ENCODE data around the gene PEF1. TPM values are rescaled to one million over a fixed set of nuclear protein-coding genes. Genes with fewer than 3 reads are reported as not detected.

PEF1 gene
- total RNA-seq, 1 experiment from 2014 or later, result 40.3 TPM

GRCh38 chr1:31591425-31592093 lies 53.1 kb downstream of the PEF1 start:
- Mint-ChIP-seq H3K27ac (no peak overlapping the region), H3K27me3 (ENCODE audit: low read depth) (peaks cover 34% of the 10 kb centered on the region), H3K9me3 (no peaks in the 10 kb centered on the region), H3K4me3 (no peak overlapping the region; a peak in 1 of 5 replicates), H3K4me1 (peaks cover 21 to 22% of the 10 kb centered on the region in 2 experiments), H3K36me3 (ENCODE audit: insufficient read depth in 1 of 3, low read depth in 3 of 3) (no peaks in the 10 kb centered on the region; a peak in 1 of 7 replicates)
- Histone ChIP-seq H3K23me2 (ENCODE audit: insufficient read length, low read depth, low read length, poor library complexity, severe bottlenecking) (no peaks in the 10 kb centered on the region), H4K5ac (ENCODE audit: insufficient read length, low read depth, low read length) (no peak overlapping the region), H3K18ac (ENCODE audit: insufficient read length, low read depth, low read length) (no peak overlapping the region), H2BK15ac (ENCODE audit: low read depth, low read length) (no peak overlapping the region), H3K14ac (ENCODE audit: insufficient read depth, low read length) (no peak overlapping the region), H3K56ac (ENCODE audit: insufficient read length, low read depth, low read length) (no peak overlapping the region), H2BK5ac (ENCODE audit: insufficient read length, low read length) (no peak overlapping the region), H3K27ac (ENCODE audit: insufficient read length, low read depth, low read length) (no peak overlapping the region), H4K20me1 (ENCODE audit: control insufficient read depth, insufficient read depth, insufficient read length) (no peaks in the 10 kb centered on the region), H3K4me1 (ENCODE audit: insufficient read depth, low read length) (no peaks in the 10 kb centered on the region), H3K4me2 (ENCODE audit: insufficient read depth, insufficient read length, low read length) (no peak overlapping the region), H3K9ac (ENCODE audit: extremely low read depth, insufficient read length, low read length) (no peak overlapping the region), H2BK12ac (ENCODE audit: insufficient read length, low read depth, low read length) (no peak overlapping the region), H4K8ac (replicated peaks; ENCODE audit: insufficient read length, low read depth, low read length) (no peak overlapping the region), H2AFZ (ENCODE audit: low read length) (no peak overlapping the region), H3K79me1 (ENCODE audit: insufficient read depth, low read depth, low read length, poor library complexity, severe bottlenecking) (no peaks in the 10 kb centered on the region), H2BK120ac (ENCODE audit: low read depth, low read length, poor library complexity, severe bottlenecking) (no peak overlapping the region), H3K79me2 (ENCODE audit: insufficient read depth, low read length) (no peaks in the 10 kb centered on the region), H3K23ac (ENCODE audit: insufficient read length, low read depth, low read length) (no peak overlapping the region), H3K27me3 (ENCODE audit: insufficient read depth, low read length) (no peaks in the 10 kb centered on the region), H3K4ac (ENCODE audit: low read depth, low read length) (no peak overlapping the region), H3T11ph (ENCODE audit: low read length) (no peak overlapping the region), H2AK5ac (ENCODE audit: insufficient read length, low read length) (no peak overlapping the region), H3K9me3 (ENCODE audit: control insufficient read depth, low read depth, low read length) (no peaks in the 10 kb centered on the region), H2BK20ac (ENCODE audit: low read depth, low read length, poor library complexity, severe bottlenecking) (no peak overlapping the region), H4K91ac (ENCODE audit: insufficient read length, low read depth, low read length) (no peak overlapping the region)
- no CpG with 5 or more reads among the region's 11 CpGs for WGBS (ENCODE audit: extremely low coverage, insufficient read length, low lambda C conversion rate)
- TF ChIP-seq, protein P1, sequence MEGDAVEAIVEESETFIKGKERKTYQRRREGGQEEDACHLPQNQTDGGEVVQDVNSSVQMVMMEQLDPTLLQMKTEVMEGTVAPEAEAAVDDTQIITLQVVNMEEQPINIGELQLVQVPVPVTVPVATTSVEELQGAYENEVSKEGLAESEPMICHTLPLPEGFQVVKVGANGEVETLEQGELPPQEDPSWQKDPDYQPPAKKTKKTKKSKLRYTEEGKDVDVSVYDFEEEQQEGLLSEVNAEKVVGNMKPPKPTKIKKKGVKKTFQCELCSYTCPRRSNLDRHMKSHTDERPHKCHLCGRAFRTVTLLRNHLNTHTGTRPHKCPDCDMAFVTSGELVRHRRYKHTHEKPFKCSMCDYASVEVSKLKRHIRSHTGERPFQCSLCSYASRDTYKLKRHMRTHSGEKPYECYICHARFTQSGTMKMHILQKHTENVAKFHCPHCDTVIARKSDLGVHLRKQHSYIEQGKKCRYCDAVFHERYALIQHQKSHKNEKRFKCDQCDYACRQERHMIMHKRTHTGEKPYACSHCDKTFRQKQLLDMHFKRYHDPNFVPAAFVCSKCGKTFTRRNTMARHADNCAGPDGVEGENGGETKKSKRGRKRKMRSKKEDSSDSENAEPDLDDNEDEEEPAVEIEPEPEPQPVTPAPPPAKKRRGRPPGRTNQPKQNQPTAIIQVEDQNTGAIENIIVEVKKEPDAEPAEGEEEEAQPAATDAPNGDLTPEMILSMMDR (conservative IDR thresholded peaks at IDR 0.05), result no peak
- DNase-seq, result no peak
